HPDE6-E6E7 (cell line): ENCODE measurements around the gene GTF2IRD1.
"Not testable (repeated sequence)": the region's sequence is repeated elsewhere in the genome, so short reads cannot be mapped to it uniquely, and the experiment has no call there.

Experiments
- DNase-seq: peaks from one replicate; pipeline ENCODE4 v3.0.0; 2011; ENCODE audit warnings: missing footprints; ENCODE audit errors: extremely low spot score

Gene GTF2IRD1

GRCh38 chr7:74590813-74591212 lies 137.1 kb downstream of the GTF2IRD1 start:
- no peak for DNase-seq

GRCh38 chr7:74598558-74598957 lies 144.9 kb downstream of the GTF2IRD1 start:
- no peak for DNase-seq

GRCh38 chr7:74599244-74599643 lies 145.5 kb downstream of the GTF2IRD1 start:
- DNase-seq = no peak

GRCh38 chr7:74604326-74605020 lies 150.8 kb downstream of the GTF2IRD1 start:
- no peak for DNase-seq

- no peak for DNase-seq
Measured at GRCh38 chr7:74606101-74606908, 152.6 kb downstream of the GTF2IRD1 start.

- DNase-seq = no peak
Measured at GRCh38 chr7:74606909-74607510, 153.3 kb downstream of the GTF2IRD1 start.

- peak; percentile 79 for DNase-seq
Measured at GRCh38 chr7:74612015-74612829, 158.5 kb downstream of the GTF2IRD1 start.

GRCh38 chr7:74615933-74616780 lies 162.5 kb downstream of the GTF2IRD1 start:
- no peak for DNase-seq

- no peak for DNase-seq
Measured at GRCh38 chr7:74617180-74617744, 163.6 kb downstream of the GTF2IRD1 start.

- DNase-seq = no peak
Measured at GRCh38 chr7:74619235-74619860, 165.6 kb downstream of the GTF2IRD1 start.

- no peak for DNase-seq
Measured at GRCh38 chr7:74622228-74622749, 168.6 kb downstream of the GTF2IRD1 start.

GRCh38 chr7:74623135-74623534 lies 169.4 kb downstream of the GTF2IRD1 start:
- no peak for DNase-seq

- DNase-seq = no peak
Measured at GRCh38 chr7:74625446-74625845, 171.7 kb downstream of the GTF2IRD1 start.

- no peak for DNase-seq
Measured at GRCh38 chr7:74627661-74628411, 174.1 kb downstream of the GTF2IRD1 start.

GRCh38 chr7:74632505-74632904 lies 178.8 kb downstream of the GTF2IRD1 start:
- DNase-seq = no peak

- DNase-seq = no peak
Measured at GRCh38 chr7:74633451-74633921, 179.8 kb downstream of the GTF2IRD1 start.

GRCh38 chr7:74637745-74638144 lies 184.0 kb downstream of the GTF2IRD1 start:
- no peak for DNase-seq

- DNase-seq = not testable (repeated sequence)
Measured at GRCh38 chr7:74650055-74650454, 196.3 kb downstream of the GTF2IRD1 start.
